Cardiac fibroblast (primary cell): ENCODE data around the gene UBAP1.
"Not testable (repeated sequence)": the region's sequence is repeated elsewhere in the genome, so short reads cannot be mapped to it uniquely, and the experiment has no call there.

Experiments
- DNase-seq, 2 donors: peaks; one replicate each; pipeline versions ENCODE4 v3.0.0 to v3.0.0-alpha.2; 2010; ENCODE audit warnings: low read depth in 2 of 2
- H3K4me3 ChIP-seq, 2 donors: replicated peaks in 1 of 2; 1 replicate in 1 of 2; 2 replicates in 1 of 2; pipeline ENCODE4 v1.5.1; 2011; ENCODE audit warnings: low read depth in 2 of 2, low read length in 2 of 2, mild to moderate bottlenecking in 2 of 2, moderate library complexity in 1 of 2
- CTCF ChIP-seq: IDR thresholded peaks from one replicate; pipeline ENCODE4 v1.5.1; 2011; ENCODE audit warnings: low read depth, mild to moderate bottlenecking, low read length, inconsistent platforms

Gene UBAP1

GRCh38 chr9:34227445-34227844 is 48.6 kb downstream of the UBAP1 start:
- TF ChIP-seq CTCF = no peak
- DNase-seq = peak; percentile 32 to 58
- H3K4me3 ChIP-seq = no peak overlapping the region

GRCh38 chr9:34230556-34230955 is 51.7 kb downstream of the UBAP1 start:
- DNase-seq = peak in 1 of 2 donors; percentile 47
- no peak for TF ChIP-seq CTCF
- H3K4me3 ChIP-seq = no peak overlapping the region

GRCh38 chr9:34232201-34232600 is 53.4 kb downstream of the UBAP1 start:
- TF ChIP-seq CTCF = no peak
- DNase-seq = no peak
- H3K4me3 ChIP-seq = no peak overlapping the region

GRCh38 chr9:34233672-34234071 is 54.8 kb downstream of the UBAP1 start:
- peak in 1 of 2 donors; percentile 47 for DNase-seq
- H3K4me3 ChIP-seq = no peak overlapping the region
- TF ChIP-seq CTCF = no peak

- no peak overlapping the region for H3K4me3 ChIP-seq
- no peak for DNase-seq
- TF ChIP-seq CTCF = no peak
These were observed 59.0 kb downstream of the UBAP1 start for GRCh38 chr9:34237836-34238235.

GRCh38 chr9:34240006-34240405 is 61.2 kb downstream of the UBAP1 start:
- no peak overlapping the region for H3K4me3 ChIP-seq
- no peak for TF ChIP-seq CTCF
- no peak for DNase-seq

- TF ChIP-seq CTCF = no peak
- no peak overlapping the region for H3K4me3 ChIP-seq
- DNase-seq = peak in 1 of 2 donors; percentile 33
These were observed 64.0 kb downstream of the UBAP1 start for GRCh38 chr9:34242830-34243229.

- H3K4me3 ChIP-seq, DNase-seq: not testable (repeated sequence)
These were observed 66.4 kb downstream of the UBAP1 start for GRCh38 chr9:34245212-34245611.
